Vagina (tissue), 2 donors: ENCODE measurements around the gene SPRYD7. TPM values are rescaled to one million over a fixed set of nuclear protein-coding genes. Genes with fewer than 3 reads are reported as not detected.

Source experiments
- DNase-seq, 2 donors: peaks; one replicate each; pipeline ENCODE4 v3.0.0-alpha.2; 2017; ENCODE audit errors: extremely low spot score in 2 of 2
- H3K27ac ChIP-seq: fragments of 200-600 bp; sonication (generic); one replicate; pipeline ENCODE4 v1.5.1; 2019
- H3K27me3 ChIP-seq: fragments of 200-600 bp; sonication (generic); one replicate; pipeline ENCODE4 v1.5.1; 2019
- H3K36me3 ChIP-seq, 2 donors: fragments of 200-600 bp; sonication (generic); one replicate each; pipeline ENCODE4 v1.5.1; 2017 to 2019
- H3K4me1 ChIP-seq: fragments of 200-600 bp; sonication (generic); one replicate; pipeline ENCODE4 v1.5.1; 2019
- H3K4me3 ChIP-seq, 2 donors: fragments of 200-600 bp; sonication (generic); 1 replicate in 1 of 2; 2 replicates in 1 of 2; pipeline ENCODE4 v1.5.1; 2016 to 2019
- H3K9me3 ChIP-seq: fragments of 200-600 bp; sonication (generic); one replicate; pipeline ENCODE4 v1.5.1; 2019
- POLR2A ChIP-seq, 2 donors: fragments of 450-650 bp; IDR thresholded peaks; one replicate each; pipeline ENCODE4 v1.6.1; 2017; ENCODE audit warnings: antibody characterized with exemption in 2 of 2, mild to moderate bottlenecking in 2 of 2, moderate library complexity in 2 of 2
- POLR2AphosphoS5 ChIP-seq, 2 donors: sonication (generic); formaldehyde crosslinking; IDR thresholded peaks; one replicate each; pipeline ENCODE4 v1.9.0; 2017; ENCODE audit warnings: antibody characterized with exemption in 2 of 2, mild to moderate bottlenecking in 2 of 2, low read depth in 1 of 2; ENCODE audit not compliant: insufficient read depth in 1 of 2
- intact Hi-C: fragments of 100-400 bp; cut with DNase I; formaldehyde crosslinking; loops from one replicate; pipeline ENCODE4 v1.15.1; 2023
- total RNA-seq: library from RNA; depleted of rRNA; stranded (reverse); fragments of >200 nt; gene quantifications from one replicate; pipeline ENCODE4 v1.2.3, GENCODE V29; 2016
- TF ChIP-seq, protein P1 (sequence below), 3 experiments: fragments of 450-650 bp in 2 of 3; fragments of 200-600 bp in 1 of 3; sonication (generic) in 1 of 3; IDR thresholded peaks; one replicate each; pipeline ENCODE4 v1.5.1; 2017 to 2019; ENCODE audit warnings: antibody characterized with exemption in 3 of 3, mild to moderate bottlenecking in 2 of 3, moderate library complexity in 2 of 3

The SPRYD7 gene
- total RNA-seq, 1 donor from 2014 or later = 5.4 TPM

DNA sequence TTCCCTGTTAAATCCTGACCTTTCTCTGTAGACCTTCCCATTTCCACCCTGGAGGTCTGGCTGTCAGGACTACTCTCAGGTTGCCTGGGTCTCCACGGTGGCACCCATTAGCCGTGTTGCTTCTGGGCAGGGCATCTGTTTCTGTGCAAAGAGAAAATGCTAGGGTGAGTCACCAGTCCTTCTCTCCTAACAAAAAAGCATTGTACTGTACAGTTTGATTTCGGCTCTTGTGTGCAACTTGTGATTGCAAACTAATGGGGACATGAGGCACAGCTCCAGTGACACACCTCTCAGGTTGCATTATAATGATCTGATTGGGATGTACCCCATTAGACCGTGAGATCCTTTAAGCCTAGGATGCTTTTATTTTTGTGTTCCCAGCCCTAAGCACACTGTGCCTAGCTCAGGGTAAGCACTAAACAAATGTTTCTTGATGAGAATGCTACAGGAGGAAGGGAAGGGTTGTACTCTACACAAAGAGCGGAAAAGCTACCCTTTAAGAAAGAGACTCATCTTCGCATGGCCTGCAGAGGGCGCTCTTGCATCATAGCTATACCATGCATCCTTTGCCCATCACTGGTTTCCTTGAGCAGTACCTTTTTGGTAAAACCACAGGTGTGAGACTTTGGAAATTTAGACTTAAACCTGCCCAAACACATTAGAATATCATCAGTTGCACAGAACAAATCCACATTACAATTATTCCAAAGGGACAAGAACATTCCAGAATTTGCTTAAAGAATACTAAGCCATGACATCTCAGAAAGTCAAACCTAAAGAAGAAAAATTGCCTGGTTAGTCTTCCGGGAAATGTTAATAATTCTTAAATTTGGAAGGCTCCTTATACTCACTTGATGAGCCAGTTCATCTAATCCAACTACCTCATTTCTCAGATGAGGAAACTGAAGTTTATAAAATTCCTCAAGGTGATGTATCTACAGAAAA is 40.4 kb upstream of the SPRYD7 start:
- intact Hi-C loops = loop anchor here (10.0 kb wide), 1 partner anchor 1408 kb away; no protein-coding TSS in a partner anchor
- no peaks in the 10 kb centered on the region for H3K36me3 ChIP-seq
- H3K27ac ChIP-seq = no peak overlapping the region
- no peaks in the 10 kb centered on the region for H3K4me1 ChIP-seq
- no peaks in the 10 kb centered on the region for H3K27me3 ChIP-seq
- no peak overlapping the region for H3K4me3 ChIP-seq
- TF ChIP-seq, protein P1, sequence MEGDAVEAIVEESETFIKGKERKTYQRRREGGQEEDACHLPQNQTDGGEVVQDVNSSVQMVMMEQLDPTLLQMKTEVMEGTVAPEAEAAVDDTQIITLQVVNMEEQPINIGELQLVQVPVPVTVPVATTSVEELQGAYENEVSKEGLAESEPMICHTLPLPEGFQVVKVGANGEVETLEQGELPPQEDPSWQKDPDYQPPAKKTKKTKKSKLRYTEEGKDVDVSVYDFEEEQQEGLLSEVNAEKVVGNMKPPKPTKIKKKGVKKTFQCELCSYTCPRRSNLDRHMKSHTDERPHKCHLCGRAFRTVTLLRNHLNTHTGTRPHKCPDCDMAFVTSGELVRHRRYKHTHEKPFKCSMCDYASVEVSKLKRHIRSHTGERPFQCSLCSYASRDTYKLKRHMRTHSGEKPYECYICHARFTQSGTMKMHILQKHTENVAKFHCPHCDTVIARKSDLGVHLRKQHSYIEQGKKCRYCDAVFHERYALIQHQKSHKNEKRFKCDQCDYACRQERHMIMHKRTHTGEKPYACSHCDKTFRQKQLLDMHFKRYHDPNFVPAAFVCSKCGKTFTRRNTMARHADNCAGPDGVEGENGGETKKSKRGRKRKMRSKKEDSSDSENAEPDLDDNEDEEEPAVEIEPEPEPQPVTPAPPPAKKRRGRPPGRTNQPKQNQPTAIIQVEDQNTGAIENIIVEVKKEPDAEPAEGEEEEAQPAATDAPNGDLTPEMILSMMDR (IDR thresholded peaks at IDR 0.05) = peak; percentile 58 to 77 (median 72)
- no peak for TF ChIP-seq POLR2AphosphoS5 (IDR thresholded peaks at IDR 0.05; ENCODE audit: insufficient read depth in 1 of 2, low read depth in 1 of 2)
- DNase-seq = no peak
- no peaks in the 10 kb centered on the region for H3K9me3 ChIP-seq

DNA sequence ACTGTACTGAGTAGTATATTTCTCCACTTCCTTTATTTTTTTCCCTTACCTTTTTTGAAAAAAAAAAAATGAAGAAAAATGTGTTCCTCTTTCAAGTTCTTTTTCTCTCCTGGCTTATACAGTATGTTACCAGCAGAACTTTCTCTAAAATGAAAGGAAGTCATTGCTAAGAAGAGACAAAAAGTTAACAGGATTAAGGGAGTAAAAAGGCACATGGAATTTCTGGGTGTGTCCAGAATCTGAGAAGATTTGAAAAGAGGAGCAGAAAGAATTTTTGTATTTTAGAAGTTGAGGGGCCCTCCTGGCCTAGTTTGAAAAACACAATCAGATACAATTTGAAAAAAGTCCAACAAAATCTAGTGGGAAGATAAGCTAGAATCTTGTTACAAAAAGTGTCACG is 39.7 kb upstream of the SPRYD7 start:
- Histone ChIP-seq H3K27me3 (no peaks in the 10 kb centered on the region), H3K27ac (no peak overlapping the region), H3K4me1 (no peaks in the 10 kb centered on the region), H3K9me3 (no peaks in the 10 kb centered on the region), H3K4me3 (no peak overlapping the region), H3K36me3 (no peaks in the 10 kb centered on the region)
- intact Hi-C loops = loop anchor here (10.0 kb wide), 1 partner anchor 1409 kb away; no protein-coding TSS in a partner anchor
- DNase-seq = no peak
- TF ChIP-seq POLR2A (IDR thresholded peaks at IDR 0.05) (no peak), POLR2AphosphoS5 (IDR thresholded peaks at IDR 0.05; ENCODE audit: insufficient read depth in 1 of 2, low read depth in 1 of 2) (no peak)
- TF ChIP-seq, protein P1 (IDR thresholded peaks at IDR 0.05) = no peak

DNA sequence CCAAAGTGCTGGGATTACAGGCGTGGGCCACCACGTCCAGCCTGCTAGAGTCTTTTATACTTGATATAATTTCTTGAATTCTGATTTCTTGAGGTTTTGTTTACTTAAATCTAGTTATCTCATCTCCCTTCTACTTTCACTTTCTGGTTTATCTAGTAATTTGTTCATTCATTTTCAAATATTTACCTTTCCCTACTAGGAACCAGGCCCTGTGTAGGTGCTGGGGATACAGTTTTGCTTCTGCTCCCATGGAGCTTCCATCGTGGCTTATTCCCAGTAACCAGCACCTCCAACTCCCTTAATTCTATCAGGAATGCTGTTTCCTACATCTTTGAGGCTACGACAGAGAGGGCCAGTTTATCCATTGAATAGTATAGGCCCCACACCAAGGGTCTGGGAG is 36.6 kb upstream of the SPRYD7 start:
- H3K4me3 ChIP-seq = no peak overlapping the region
- DNase-seq = no peak
- H3K36me3 ChIP-seq = no peaks in the 10 kb centered on the region
- intact Hi-C loops = loop anchor here (10.0 kb wide), 1 partner anchor 1412 kb away; no protein-coding TSS in a partner anchor
- no peaks in the 10 kb centered on the region for H3K27me3 ChIP-seq
- TF ChIP-seq, protein P1 (IDR thresholded peaks at IDR 0.05) = no peak
- TF ChIP-seq POLR2AphosphoS5 (IDR thresholded peaks at IDR 0.05; ENCODE audit: insufficient read depth in 1 of 2, low read depth in 1 of 2) = no peak
- no peak for TF ChIP-seq POLR2A (IDR thresholded peaks at IDR 0.05)
- H3K4me1 ChIP-seq = no peaks in the 10 kb centered on the region
- no peaks in the 10 kb centered on the region for H3K9me3 ChIP-seq
- no peak overlapping the region for H3K27ac ChIP-seq

DNA sequence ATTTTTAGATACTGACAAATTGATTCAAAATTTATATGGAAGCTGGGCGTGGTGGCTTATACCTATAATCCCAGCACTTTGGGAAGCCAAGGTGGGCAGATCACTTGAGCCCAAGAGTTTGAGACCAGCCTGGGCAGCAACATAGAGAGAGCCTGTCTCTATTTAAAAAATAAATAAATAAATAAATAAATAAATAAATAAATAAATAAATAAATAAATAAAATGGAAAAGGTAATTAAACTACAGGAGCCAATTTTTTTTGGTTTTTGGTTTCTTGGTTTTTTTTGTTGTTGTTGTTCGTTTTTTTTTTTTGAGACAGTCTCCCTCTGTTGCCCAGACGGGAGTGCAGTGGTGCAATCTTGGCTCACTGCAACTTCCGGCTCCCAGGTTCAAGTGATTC is 31.3 kb upstream of the SPRYD7 start:
- H3K36me3 ChIP-seq = no peaks in the 10 kb centered on the region
- H3K4me1 ChIP-seq = no peaks in the 10 kb centered on the region
- intact Hi-C loops = no loop called here
- DNase-seq = no peak
- TF ChIP-seq, protein P1 (IDR thresholded peaks at IDR 0.05) = no peak
- TF ChIP-seq POLR2A (IDR thresholded peaks at IDR 0.05) = no peak
- no peak for TF ChIP-seq POLR2AphosphoS5 (IDR thresholded peaks at IDR 0.05; ENCODE audit: insufficient read depth in 1 of 2, low read depth in 1 of 2)
- no peak overlapping the region for H3K4me3 ChIP-seq
- no peak overlapping the region for H3K27ac ChIP-seq
- no peaks in the 10 kb centered on the region for H3K9me3 ChIP-seq
- no peaks in the 10 kb centered on the region for H3K27me3 ChIP-seq

DNA sequence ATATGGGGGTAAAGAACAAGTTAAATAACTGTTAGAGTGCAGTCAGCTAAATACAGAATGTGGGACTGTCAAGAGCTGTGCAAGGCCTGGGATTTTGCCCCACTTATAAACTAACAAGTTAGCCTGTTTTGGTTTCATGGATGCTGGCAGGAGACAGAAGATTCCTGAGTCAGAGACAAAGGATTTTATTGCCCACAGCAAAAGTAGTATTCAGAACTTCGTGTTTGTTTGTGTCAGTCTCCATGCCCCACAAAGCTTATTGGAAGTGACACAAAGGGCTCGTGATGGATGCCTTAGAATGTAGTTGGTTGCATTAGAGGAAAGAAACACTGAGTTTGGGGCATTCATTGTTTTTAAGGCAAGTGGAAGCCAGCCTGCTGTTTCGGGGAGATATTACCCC is 22.2 kb upstream of the SPRYD7 start:
- Histone ChIP-seq H3K27ac (no peak overlapping the region), H3K9me3 (no peaks in the 10 kb centered on the region), H3K27me3 (no peaks in the 10 kb centered on the region), H3K4me1 (no peaks in the 10 kb centered on the region), H3K4me3 (no peak overlapping the region), H3K36me3 (no peaks in the 10 kb centered on the region)
- intact Hi-C loops = no loop called here
- TF ChIP-seq, protein P1 (IDR thresholded peaks at IDR 0.05) = no peak
- TF ChIP-seq POLR2A (IDR thresholded peaks at IDR 0.05) (no peak), POLR2AphosphoS5 (IDR thresholded peaks at IDR 0.05; ENCODE audit: insufficient read depth in 1 of 2, low read depth in 1 of 2) (no peak)
- no peak for DNase-seq
